BLaER1 treated with 17β-estradiol and CSF1 and Interleukin-3, amounts not matched to agents 10 nM and 100 nM (cell line): ENCODE results near the gene DIS3L2.

ENCODE experiments used
- H3K27ac ChIP-seq, 11 experiments: shearing (Covaris generic); formaldehyde crosslinking; 2 replicates each; pipeline ENCODE4 v1.8.1; 2022
- H3K27me3 ChIP-seq, 11 experiments: shearing (Covaris generic); formaldehyde crosslinking; 2 replicates each; pipeline ENCODE4 v1.8.1; 2022
- H3K36me3 ChIP-seq, 11 experiments: shearing (Covaris generic); formaldehyde crosslinking; 2 replicates each; pipeline ENCODE4 v1.8.1; 2022
- H3K4me1 ChIP-seq, 10 experiments: shearing (Covaris generic); formaldehyde crosslinking; 2 replicates each; pipeline ENCODE4 v1.8.1; 2022
- H3K4me2 ChIP-seq, 11 experiments: shearing (Covaris generic); formaldehyde crosslinking; 2 replicates each; pipeline ENCODE4 v1.8.1; 2022
- H3K4me3 ChIP-seq, 10 experiments: shearing (Covaris generic); formaldehyde crosslinking; 2 replicates each; pipeline ENCODE4 v1.8.1; 2022
- H3K9ac ChIP-seq, 11 experiments: shearing (Covaris generic); formaldehyde crosslinking; 2 replicates each; pipeline ENCODE4 v1.8.1; 2022
- H3K9me3 ChIP-seq, 11 experiments: shearing (Covaris generic); formaldehyde crosslinking; replicated peaks in 1 of 11; 2 replicates each; pipeline ENCODE4 v1.8.1; 2022
- H4K20me1 ChIP-seq, 11 experiments: shearing (Covaris generic); formaldehyde crosslinking; 2 replicates each; pipeline ENCODE4 v1.8.1; 2022
- Cebpa-rat ChIP-seq, 11 experiments: shearing (Covaris generic); IDR thresholded peaks; 2 replicates each; pipeline ENCODE4 v1.8.1; 2022

The DIS3L2 gene

GRCh38 chr2:232245111-232245510, 283.6 kb downstream of the DIS3L2 start:
- Histone ChIP-seq H3K36me3 (peaks cover 19 to 72% (median 34%) of the 10 kb centered on the region in 11 experiments), H3K9ac (no peak overlapping the region), H3K4me2 (no peak overlapping the region), H3K27me3 (no peaks in the 10 kb centered on the region), H3K4me3 (no peak overlapping the region), H4K20me1 (no peaks in the 10 kb centered on the region; a peak in 2 of 22 replicates), H3K9me3 (no peaks in the 10 kb centered on the region), H3K4me1 (peaks cover 0 to 3% (median 0%) of the 10 kb centered on the region in 10 experiments; a peak in 1 of 20 replicates), H3K27ac (no peak overlapping the region)
- TF ChIP-seq Cebpa-rat (IDR thresholded peaks at IDR 0.05) = no peak

GRCh38 chr2:232246245-232246644, 284.7 kb downstream of the DIS3L2 start:
- H4K20me1 ChIP-seq = no peaks in the 10 kb centered on the region; a peak in 1 of 22 replicates
- no peak overlapping the region for H3K4me2 ChIP-seq
- H3K27me3 ChIP-seq = no peaks in the 10 kb centered on the region
- H3K9ac ChIP-seq = no peak overlapping the region
- H3K27ac ChIP-seq = no peak overlapping the region
- peaks cover 20 to 72% (median 28%) of the 10 kb centered on the region in 11 experiments for H3K36me3 ChIP-seq
- no peak overlapping the region for H3K4me3 ChIP-seq
- no peaks in the 10 kb centered on the region for H3K4me1 ChIP-seq
- H3K9me3 ChIP-seq = no peaks in the 10 kb centered on the region
- no peak for TF ChIP-seq Cebpa-rat (IDR thresholded peaks at IDR 0.05)

- H4K20me1 ChIP-seq = no peaks in the 10 kb centered on the region; a peak in 1 of 22 replicates
- H3K9me3 ChIP-seq = no peaks in the 10 kb centered on the region
- no peaks in the 10 kb centered on the region for H3K27me3 ChIP-seq
- H3K36me3 ChIP-seq = peaks cover 33 to 80% (median 45%) of the 10 kb centered on the region in 11 experiments
- H3K27ac ChIP-seq = no peak overlapping the region
- no peak overlapping the region for H3K9ac ChIP-seq
- TF ChIP-seq Cebpa-rat (IDR thresholded peaks at IDR 0.05) = no peak
- H3K4me1 ChIP-seq = no peaks in the 10 kb centered on the region
- no peak overlapping the region for H3K4me2 ChIP-seq
- H3K4me3 ChIP-seq = no peak overlapping the region
Measured at GRCh38 chr2:232249096-232249495, 287.6 kb downstream of the DIS3L2 start.

DNA sequence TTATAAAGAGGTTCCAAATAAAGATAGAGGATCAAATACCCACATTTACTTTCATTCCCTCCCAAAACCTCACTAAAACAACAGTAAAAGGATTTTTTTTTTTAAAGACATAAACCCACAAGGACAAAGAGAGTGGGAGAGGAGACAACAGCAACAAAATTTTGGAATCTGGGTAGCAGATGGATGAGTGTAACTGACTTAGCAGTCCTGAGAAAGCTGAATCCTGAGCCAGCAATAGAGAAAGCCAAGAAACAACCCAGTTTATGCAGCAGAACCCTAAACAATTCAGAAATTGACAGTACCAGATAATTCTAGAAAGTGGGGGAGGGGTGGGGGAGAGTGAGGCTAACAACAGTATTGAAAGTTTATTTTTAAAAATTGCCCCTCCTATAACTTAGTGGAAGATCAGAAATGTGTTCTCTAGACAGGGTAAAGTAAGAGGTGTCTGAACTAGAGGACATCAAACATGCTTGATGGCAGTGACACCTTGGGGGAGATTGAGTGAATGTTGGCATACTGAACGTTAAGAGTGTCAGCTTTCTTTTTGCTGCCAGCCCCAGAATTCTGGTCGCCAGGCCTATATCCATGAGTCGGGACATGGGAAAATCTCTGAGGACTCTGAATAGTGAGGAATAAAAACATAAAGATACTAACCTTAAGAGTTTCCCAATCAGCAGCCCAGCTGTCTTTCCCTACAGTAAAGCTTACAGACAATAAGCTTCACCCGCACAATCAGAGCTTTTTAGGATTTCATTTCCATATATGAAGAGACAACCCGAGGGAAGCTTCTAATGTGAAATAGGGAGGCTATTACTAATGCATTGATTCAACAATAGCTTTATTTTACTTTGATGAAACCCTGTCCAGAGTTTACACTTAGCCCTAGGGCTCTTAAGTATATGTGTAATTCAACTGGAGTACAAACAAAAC, 289.0 kb downstream of the DIS3L2 start:
- no peak overlapping the region for H3K27ac ChIP-seq
- H3K4me3 ChIP-seq = no peak overlapping the region
- H4K20me1 ChIP-seq = no peaks in the 10 kb centered on the region; a peak in 1 of 22 replicates
- no peak overlapping the region for H3K9ac ChIP-seq
- H3K36me3 ChIP-seq = peaks cover 37 to 77% (median 45%) of the 10 kb centered on the region in 11 experiments
- H3K4me1 ChIP-seq = peaks cover 0 to under 1% (median 0%) of the 10 kb centered on the region in 10 experiments; a peak in 1 of 20 replicates
- H3K4me2 ChIP-seq = no peak overlapping the region
- H3K27me3 ChIP-seq = no peaks in the 10 kb centered on the region
- no peak for TF ChIP-seq Cebpa-rat (IDR thresholded peaks at IDR 0.05)
- H3K9me3 ChIP-seq = no peaks in the 10 kb centered on the region

DNA sequence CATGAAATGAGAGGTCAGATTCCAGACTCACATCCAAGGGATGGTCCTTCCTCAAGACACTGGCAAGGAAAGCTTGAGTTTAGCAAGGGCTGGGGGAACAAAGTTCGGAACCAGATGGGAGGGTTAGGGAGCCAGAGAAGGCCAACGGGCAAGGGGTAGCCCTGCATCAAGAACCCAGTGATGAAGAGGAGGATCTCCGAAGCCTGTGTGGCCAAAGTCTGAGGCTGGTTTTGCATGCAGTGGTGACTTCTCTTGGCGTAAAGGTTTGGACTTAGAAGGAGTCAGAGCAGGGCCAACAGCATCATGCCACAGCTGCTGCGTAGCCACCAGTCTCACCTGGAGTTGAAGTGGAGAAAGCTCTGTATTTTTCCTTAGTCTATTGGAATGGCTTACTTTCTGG, 293.5 kb downstream of the DIS3L2 start:
- no peak overlapping the region for H3K4me2 ChIP-seq
- H3K36me3 ChIP-seq = peaks cover 26 to 63% (median 36%) of the 10 kb centered on the region in 11 experiments; a peak in 20 of 22 replicates
- H3K9me3 ChIP-seq = no peaks in the 10 kb centered on the region
- H3K9ac ChIP-seq = no peak overlapping the region
- no peaks in the 10 kb centered on the region for H3K27me3 ChIP-seq
- TF ChIP-seq Cebpa-rat (IDR thresholded peaks at IDR 0.05) = no peak
- H3K4me3 ChIP-seq = no peak overlapping the region
- H3K4me1 ChIP-seq = peaks cover 9 to 25% (median 19%) of the 10 kb centered on the region in 10 experiments
- no peak overlapping the region for H3K27ac ChIP-seq
- H4K20me1 ChIP-seq = peaks cover 0 to 7% (median 0%) of the 10 kb centered on the region in 11 experiments; a peak in 4 of 22 replicates

- TF ChIP-seq Cebpa-rat (IDR thresholded peaks at IDR 0.05) = no peak
- H3K4me1 ChIP-seq = peaks cover 12 to 41% (median 34%) of the 10 kb centered on the region in 10 experiments
- H4K20me1 ChIP-seq = peaks cover 0 to 10% (median 0%) of the 10 kb centered on the region in 11 experiments; a peak in 4 of 22 replicates
- H3K9ac ChIP-seq = no peak overlapping the region; a peak in 1 of 22 replicates
- no peak overlapping the region for H3K4me3 ChIP-seq
- peak overlapping the region in 1 of 11 experiments; percentile 13; a peak in 1 of 22 replicates for H3K27ac ChIP-seq
- H3K4me2 ChIP-seq = peak overlapping the region; percentile 18 to 86 (median 77); a peak in 21 of 22 replicates
- H3K9me3 ChIP-seq = no peaks in the 10 kb centered on the region
- peaks cover 34 to 74% (median 48%) of the 10 kb centered on the region in 11 experiments for H3K36me3 ChIP-seq
- H3K27me3 ChIP-seq = no peaks in the 10 kb centered on the region
Measured at GRCh38 chr2:232260075-232260474, 298.6 kb downstream of the DIS3L2 start.

DNA sequence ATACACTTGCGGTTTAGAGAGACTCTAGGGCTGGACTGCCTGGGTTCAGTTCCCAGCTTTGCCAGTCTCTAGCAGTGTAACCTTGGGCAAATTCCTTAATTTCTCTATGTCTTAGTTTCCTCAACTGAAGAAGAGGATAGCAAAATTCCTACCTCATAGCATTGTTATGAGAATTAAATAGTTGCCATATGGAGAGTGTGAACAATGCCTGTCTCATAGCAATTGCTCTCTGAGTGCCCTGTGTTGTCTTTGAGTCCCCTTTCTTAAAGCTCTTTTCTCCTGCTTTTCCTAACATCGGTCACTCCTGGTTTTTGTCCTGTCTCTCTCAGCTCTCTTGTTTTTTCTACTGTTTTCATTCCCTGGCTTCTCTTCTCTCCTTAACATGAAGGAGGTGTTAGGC, 300.3 kb downstream of the DIS3L2 start:
- Histone ChIP-seq H3K9me3 (no peaks in the 10 kb centered on the region), H3K27ac (no peak overlapping the region), H3K36me3 (peaks cover 37 to 76% (median 51%) of the 10 kb centered on the region in 11 experiments), H4K20me1 (peaks cover 0 to 10% (median 0%) of the 10 kb centered on the region in 11 experiments; a peak in 4 of 22 replicates), H3K27me3 (no peaks in the 10 kb centered on the region), H3K4me1 (peaks cover 12 to 33% (median 30%) of the 10 kb centered on the region in 10 experiments), H3K9ac (no peak overlapping the region), H3K4me2 (peak overlapping the region in 3 of 11 experiments; percentile 70 to 81 (median 72); a peak in 4 of 22 replicates), H3K4me3 (no peak overlapping the region)
- no peak for TF ChIP-seq Cebpa-rat (IDR thresholded peaks at IDR 0.05)

DNA sequence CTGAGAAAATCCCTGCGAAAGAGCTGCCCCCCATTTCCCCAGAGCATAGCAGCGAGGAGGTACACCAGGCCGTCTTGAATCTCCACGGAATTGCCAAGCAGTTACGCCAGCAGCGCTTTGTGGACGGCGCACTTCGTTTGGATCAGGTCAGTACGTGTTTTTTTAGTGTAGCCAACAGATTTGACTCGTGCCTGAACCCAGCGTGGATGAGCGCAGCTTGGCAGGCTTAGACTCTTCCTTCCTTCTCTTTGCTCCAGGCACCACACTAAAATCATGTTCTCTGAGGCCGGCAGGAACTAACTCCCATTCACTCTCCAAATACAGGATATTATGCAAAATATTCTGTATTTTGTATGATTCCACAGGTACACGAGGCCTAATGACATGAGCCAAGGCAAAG, 301.8 kb downstream of the DIS3L2 start:
- peaks cover 12 to 33% (median 30%) of the 10 kb centered on the region in 10 experiments for H3K4me1 ChIP-seq
- H3K27me3 ChIP-seq = no peaks in the 10 kb centered on the region
- TF ChIP-seq Cebpa-rat (IDR thresholded peaks at IDR 0.05) = no peak
- no peak overlapping the region for H3K4me3 ChIP-seq
- peaks cover 0 to 10% (median 0%) of the 10 kb centered on the region in 11 experiments; a peak in 4 of 22 replicates for H4K20me1 ChIP-seq
- H3K9ac ChIP-seq = no peak overlapping the region
- H3K9me3 ChIP-seq = no peaks in the 10 kb centered on the region
- no peak overlapping the region for H3K4me2 ChIP-seq
- peaks cover 37 to 78% (median 57%) of the 10 kb centered on the region in 11 experiments for H3K36me3 ChIP-seq
- H3K27ac ChIP-seq = no peak overlapping the region

DNA sequence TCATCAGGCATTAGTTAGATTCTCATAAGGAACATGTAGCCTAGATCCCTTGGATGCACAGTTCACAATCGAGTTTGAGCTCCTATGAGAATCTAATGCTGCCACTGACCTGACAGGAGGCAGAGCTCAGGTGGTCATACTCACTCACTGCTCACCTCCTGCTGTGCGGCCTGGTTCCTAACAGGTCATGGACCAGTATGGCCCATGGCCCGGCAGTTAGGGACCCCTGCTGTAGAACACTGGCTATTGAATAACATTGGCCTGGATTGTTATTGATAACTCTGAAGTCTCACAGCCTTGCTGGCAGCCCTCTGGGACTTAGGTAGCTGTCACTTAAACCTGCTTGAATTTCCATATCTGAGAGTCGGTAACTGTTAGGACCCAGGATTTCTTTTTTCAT, 302.6 kb downstream of the DIS3L2 start:
- TF ChIP-seq Cebpa-rat (IDR thresholded peaks at IDR 0.05) = no peak
- peaks cover 41 to 86% (median 58%) of the 10 kb centered on the region in 11 experiments for H3K36me3 ChIP-seq

More for the DNA sequence above, 302.6 kb downstream of the DIS3L2 start:
- Histone ChIP-seq H3K27me3 (no peaks in the 10 kb centered on the region), H4K20me1 (peaks cover 0 to 10% (median 0%) of the 10 kb centered on the region in 11 experiments; a peak in 4 of 22 replicates), H3K4me3 (no peak overlapping the region), H3K4me1 (peaks cover 12 to 26% (median 24%) of the 10 kb centered on the region in 10 experiments), H3K9ac (no peak overlapping the region), H3K27ac (no peak overlapping the region), H3K9me3 (no peaks in the 10 kb centered on the region), H3K4me2 (no peak overlapping the region)
